ENCODE results near the gene HLA-A.

The HLA-A gene

GRCh38 chr6:29992807-29993206 lies 50.5 kb downstream of the HLA-A start:
- DNase-seq: peak; percentile 36

GRCh38 chr6:29994826-29995225 lies 52.5 kb downstream of the HLA-A start:
- no peak for DNase-seq

GRCh38 chr6:29995340-29995777 lies 53.0 kb downstream of the HLA-A start:
- DNase-seq: no peak

Data from fibroblast of skin of right biceps (primary cell).